Tibial artery (tissue), 4 donors: Measurements from ENCODE around the gene C2CD4B.

Experiments used
- DNase-seq, 2 donors: peaks; one replicate each; pipeline ENCODE4 v3.0.0-alpha.2; 2019
- H3K27ac ChIP-seq, 2 donors: fragments of 200-600 bp; sonication (generic) in 1 of 2; 1 replicate in 1 of 2; 2 replicates in 1 of 2; pipeline ENCODE4 v1.5.1; 2018 to 2019; ENCODE audit warnings: mild to moderate bottlenecking in 1 of 2
- H3K27me3 ChIP-seq, 2 donors: fragments of 200-600 bp; sonication (generic) in 1 of 2; one replicate each; pipeline versions ENCODE4 v1.5.1 to v1.6.0; 2016 to 2019
- H3K36me3 ChIP-seq, 3 donors: fragments of 200-600 bp; sonication (generic) in 2 of 3; one replicate each; pipeline ENCODE4 v1.5.1; 2016 to 2019; ENCODE audit warnings: mild to moderate bottlenecking in 2 of 3
- H3K4me1 ChIP-seq, 4 donors: fragments of 200-600 bp; sonication (generic) in 2 of 4; 1 replicate in 3 of 4; 2 replicates in 1 of 4; pipeline ENCODE4 v1.5.1; 2016 to 2019
- H3K4me3 ChIP-seq, 2 donors: fragments of 200-600 bp; sonication (generic) in 1 of 2; 1 replicate in 1 of 2; 2 replicates in 1 of 2; pipeline ENCODE4 v1.5.1; 2018 to 2019; ENCODE audit warnings: mild to moderate bottlenecking in 2 of 2
- H3K9me3 ChIP-seq, 3 donors: fragments of 200-600 bp; sonication (generic) in 1 of 3; one replicate each; pipeline ENCODE4 v1.5.1; 2016 to 2019
- CTCF ChIP-seq, 2 experiments: fragments of 200-600 bp in 1 of 2; fragments of 450-650 bp in 1 of 2; IDR thresholded peaks; one replicate each; pipeline ENCODE4 v1.5.1; 2017 to 2019; ENCODE audit warnings: antibody characterized with exemption in 2 of 2, mild to moderate bottlenecking in 1 of 2, moderate library complexity in 1 of 2
- intact Hi-C: fragments of 100-400 bp; cut with DNase I; formaldehyde crosslinking; loops from one replicate; pipeline ENCODE4 v1.15.0; 2023; ENCODE audit warnings: low total_unique reads

C2CD4B gene

DNA sequence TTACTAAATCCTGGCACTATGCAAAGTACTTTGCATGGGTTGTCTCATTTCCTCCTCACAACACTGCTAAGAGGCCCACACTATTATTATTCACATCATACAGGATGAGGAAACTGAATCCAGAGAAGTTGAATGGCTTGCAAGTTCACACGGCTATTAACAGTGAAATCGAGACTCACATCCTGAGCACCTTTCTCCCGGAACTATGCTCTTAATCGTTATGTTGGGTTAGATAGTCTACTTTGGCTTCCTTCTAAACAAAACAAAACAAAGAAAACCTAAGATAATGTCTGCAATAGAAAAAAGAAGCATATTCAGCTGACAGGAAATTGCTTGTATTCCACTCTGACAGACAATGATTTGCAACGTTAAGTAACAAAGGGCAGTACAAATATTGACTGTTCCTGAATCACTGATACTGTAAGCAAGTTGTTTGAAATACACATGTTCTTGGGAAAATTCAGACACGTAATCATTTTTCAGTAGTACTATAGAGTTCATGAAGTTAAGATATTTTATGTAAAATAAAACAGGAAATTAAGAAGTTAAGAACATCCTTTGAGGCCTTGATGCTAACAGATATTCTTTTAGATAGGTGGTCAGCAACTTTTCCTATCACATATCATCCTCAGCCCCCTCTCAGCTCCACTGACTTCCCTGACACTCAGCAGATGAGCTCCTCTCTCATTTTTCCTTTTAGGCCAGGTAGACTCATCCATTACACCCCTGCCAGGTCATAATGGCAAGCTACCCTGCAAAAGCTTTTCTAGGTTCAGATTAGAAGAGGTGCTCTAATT, 40.7 kb downstream of the C2CD4B start:
- H3K4me1 ChIP-seq: peaks cover 0 to 9% (median 0%) of the 10 kb centered on the region in 4 donors
- H3K9me3 ChIP-seq: no peaks in the 10 kb centered on the region
- no peak for DNase-seq
- H3K27me3 ChIP-seq: no peaks in the 10 kb centered on the region
- no peaks in the 10 kb centered on the region for H3K36me3 ChIP-seq
- H3K4me3 ChIP-seq: no peak overlapping the region
- TF ChIP-seq CTCF (IDR thresholded peaks at IDR 0.05): no peak
- intact Hi-C loops: no loop called here
- no peak overlapping the region for H3K27ac ChIP-seq

DNA sequence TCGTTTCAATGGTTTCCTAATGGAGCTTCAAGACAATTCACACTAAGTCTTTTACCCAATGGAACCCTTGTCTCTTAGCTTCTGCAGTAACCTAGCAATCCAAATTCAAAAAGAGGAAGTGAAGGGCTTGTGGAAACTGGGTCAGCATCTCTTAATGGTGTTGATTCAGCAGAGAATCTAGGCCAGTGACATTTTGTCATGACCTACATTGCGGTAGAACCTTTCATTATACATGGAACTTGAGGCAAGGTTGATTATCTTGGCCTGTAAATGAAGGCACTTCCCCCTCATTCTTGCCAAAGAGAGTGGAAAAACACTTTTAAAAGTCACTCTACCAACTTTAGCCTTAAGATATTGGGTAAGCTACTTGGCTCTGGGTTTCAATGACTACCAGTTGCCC, 42.8 kb downstream of the C2CD4B start:
- Histone ChIP-seq H3K27me3 (no peaks in the 10 kb centered on the region), H3K4me3 (no peak overlapping the region), H3K4me1 (peaks cover 0 to 20% (median 1%) of the 10 kb centered on the region in 4 donors), H3K9me3 (no peaks in the 10 kb centered on the region), H3K36me3 (no peaks in the 10 kb centered on the region), H3K27ac (no peak overlapping the region)
- intact Hi-C loops: no loop called here
- DNase-seq: no peak
- TF ChIP-seq CTCF (IDR thresholded peaks at IDR 0.05): no peak

- H3K4me3 ChIP-seq: no peak overlapping the region
- no peaks in the 10 kb centered on the region for H3K9me3 ChIP-seq
- H3K27ac ChIP-seq: no peak overlapping the region
- no peaks in the 10 kb centered on the region for H3K27me3 ChIP-seq
- intact Hi-C loops: no loop called here
- peaks cover 0 to 20% (median 1%) of the 10 kb centered on the region in 4 donors for H3K4me1 ChIP-seq
- no peak for DNase-seq
- no peaks in the 10 kb centered on the region for H3K36me3 ChIP-seq
- no peak for TF ChIP-seq CTCF (IDR thresholded peaks at IDR 0.05)
Measured at GRCh38 chr15:62121273-62122015, 43.6 kb downstream of the C2CD4B start.

DNA sequence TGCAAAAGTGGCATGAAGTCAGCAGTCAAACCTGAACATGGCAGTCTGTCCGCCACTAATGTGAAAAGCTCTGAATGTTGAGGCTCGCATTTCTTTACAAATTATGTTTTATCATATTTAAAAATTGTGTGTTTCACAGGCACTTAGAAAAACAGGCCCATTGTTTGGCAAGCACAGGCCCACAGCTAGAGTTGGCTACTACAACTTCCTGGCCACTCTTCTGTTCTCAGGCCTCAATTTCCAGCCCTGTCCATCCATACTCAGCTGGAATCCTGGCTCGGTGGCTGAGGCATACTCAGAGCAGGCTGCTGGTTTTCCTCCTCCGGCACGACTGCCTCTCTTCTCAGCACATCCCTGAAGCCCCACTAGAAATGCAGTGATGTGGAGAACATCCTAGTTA, 44.3 kb downstream of the C2CD4B start:
- H3K27ac ChIP-seq: no peak overlapping the region
- intact Hi-C loops: no loop called here
- no peak for DNase-seq

DNA sequence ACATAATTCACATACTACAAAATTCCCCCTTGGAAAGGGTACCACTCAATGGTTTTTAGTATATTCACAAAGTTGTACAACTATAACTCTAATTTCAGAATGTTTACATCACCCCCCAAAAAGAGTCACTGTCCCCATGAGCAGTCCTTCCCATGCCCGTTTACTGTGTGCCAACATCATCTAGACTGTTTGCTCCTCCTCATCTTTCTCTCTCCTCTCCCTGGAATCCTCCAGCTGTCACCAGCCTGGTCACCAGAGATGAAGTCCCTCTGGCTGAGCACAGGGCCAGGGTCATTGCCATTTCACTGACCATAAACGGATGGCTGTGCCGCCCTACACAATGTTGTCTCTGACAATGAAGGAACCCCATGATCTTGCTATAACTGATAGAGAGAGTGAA, 45.2 kb downstream of the C2CD4B start:
- no peaks in the 10 kb centered on the region for H3K9me3 ChIP-seq
- no peaks in the 10 kb centered on the region for H3K27me3 ChIP-seq
- no peak for DNase-seq
- no peak overlapping the region for H3K4me3 ChIP-seq
- intact Hi-C loops: no loop called here
- H3K4me1 ChIP-seq: peaks cover 0 to 20% (median 1%) of the 10 kb centered on the region in 4 donors
- peak overlapping the region; percentile 25 to 57 for H3K27ac ChIP-seq
- TF ChIP-seq CTCF (IDR thresholded peaks at IDR 0.05): no peak
- no peaks in the 10 kb centered on the region for H3K36me3 ChIP-seq

More for the DNA sequence above, 44.3 kb downstream of the C2CD4B start:
- Histone ChIP-seq H3K36me3 (no peaks in the 10 kb centered on the region), H3K27me3 (no peaks in the 10 kb centered on the region), H3K4me1 (peaks cover 0 to 20% (median 1%) of the 10 kb centered on the region in 4 donors), H3K4me3 (no peak overlapping the region), H3K9me3 (no peaks in the 10 kb centered on the region)
- TF ChIP-seq CTCF (IDR thresholded peaks at IDR 0.05): no peak
